Karpas-422 (cell line): ENCODE data around the gene MUC12. TPM values are rescaled to one million over a fixed set of nuclear protein-coding genes. Genes with fewer than 3 reads are reported as not detected.

ENCODE experiments used
- DNase-seq: peaks from one replicate; pipeline ENCODE4 v3.0.0-alpha.2; 2015
- H2AFZ ChIP-seq: fragments of 200-600 bp; sonication (generic); 2 replicates; pipeline ENCODE4 v1.6.1; 2014; ENCODE audit warnings: antibody characterized with exemption, low read length, mixed read lengths
- H3K27ac ChIP-seq: fragments of 200-600 bp; sonication (generic); 2 replicates; pipeline ENCODE4 v1.5.1; 2014; ENCODE audit warnings: mild to moderate bottlenecking, low read length, moderate library complexity
- H3K27me3 ChIP-seq: fragments of 200-600 bp; sonication (generic); 2 replicates; pipeline ENCODE4 v1.6.1; 2014; ENCODE audit warnings: low read length, mixed read lengths
- H3K36me3 ChIP-seq: fragments of 200-600 bp; sonication (generic); 2 replicates; pipeline ENCODE4 v1.6.1; 2014; ENCODE audit warnings: low read length, mixed read lengths; ENCODE audit not compliant: insufficient read depth
- H3K4me1 ChIP-seq: fragments of 200-600 bp; sonication (generic); 2 replicates; pipeline ENCODE4 v1.6.1; 2014; ENCODE audit warnings: mild to moderate bottlenecking, low read length, mixed read lengths
- H3K4me2 ChIP-seq: fragments of 200-600 bp; sonication (generic); 2 replicates; pipeline ENCODE4 v1.6.1; 2014; ENCODE audit warnings: low read length, low read depth, mild to moderate bottlenecking; ENCODE audit not compliant: poor library complexity, severe bottlenecking
- H3K4me3 ChIP-seq: fragments of 200-600 bp; sonication (generic); 2 replicates; pipeline ENCODE4 v1.5.1; 2014; ENCODE audit warnings: mild to moderate bottlenecking, antibody characterized with exemption, low read length, mixed read lengths
- H3K79me2 ChIP-seq: fragments of 200-600 bp; sonication (generic); 2 replicates; pipeline ENCODE4 v1.6.1; 2014; ENCODE audit warnings: mild to moderate bottlenecking, low read length, mixed read lengths
- H3K9ac ChIP-seq: fragments of 200-600 bp; sonication (generic); 2 replicates; pipeline ENCODE4 v1.6.0; 2014; ENCODE audit warnings: low read length
- H3K9me2 ChIP-seq: fragments of 200-600 bp; sonication (generic), shearing (Covaris generic); replicated peaks from 2 replicates; pipeline ENCODE4 v1.6.0; 2014; ENCODE audit warnings: mild to moderate bottlenecking, low read length, moderate library complexity; ENCODE audit not compliant: insufficient read depth
- H3K9me3 ChIP-seq: fragments of 300-700, 200-600 bp; sonication (generic); 2 replicates; pipeline ENCODE4 v1.6.1; 2014; ENCODE audit warnings: low read length, mixed read lengths
- H4K20me1 ChIP-seq: fragments of 200-600 bp; sonication (generic); 2 replicates; pipeline ENCODE4 v1.6.1; 2014; ENCODE audit warnings: mild to moderate bottlenecking, antibody characterized with exemption, low read length, low read depth; ENCODE audit not compliant: insufficient read depth
- total RNA-seq: library from RNA; depleted of rRNA; stranded (reverse); fragments of >200 nt; shearing (Covaris generic); gene quantifications from 2 replicates; pipeline ENCODE4 v1.2.3, GENCODE V29; 2014; ENCODE audit warnings: low replicate concordance

The MUC12 gene
- total RNA-seq, 1 experiment from 2014 or later, result not detected

GRCh38 chr7:100951172-100951571 is 18.2 kb upstream of the MUC12 start:
- no peak for DNase-seq
- Histone ChIP-seq H3K4me2 (no peak overlapping the region), H3K9ac (no peak overlapping the region), H2AFZ (no peak overlapping the region), H3K9me3 (no peaks in the 10 kb centered on the region), H4K20me1 (no peaks in the 10 kb centered on the region), H3K4me3 (no peak overlapping the region), H3K9me2 (no peaks in the 10 kb centered on the region), H3K36me3 (no peaks in the 10 kb centered on the region), H3K27me3 (peaks cover 4% of the 10 kb centered on the region; the same call in 1 of the 2 replicates), H3K4me1 (peaks cover 4% of the 10 kb centered on the region; the same call in 1 of the 2 replicates), H3K27ac (no peak overlapping the region), H3K79me2 (no peaks in the 10 kb centered on the region)

GRCh38 chr7:100951888-100952560 is 17.3 kb upstream of the MUC12 start:
- no peaks in the 10 kb centered on the region for H3K9me2 ChIP-seq

GRCh38 chr7:100952641-100953040 is 16.7 kb upstream of the MUC12 start:
- Histone ChIP-seq H3K79me2 (no peaks in the 10 kb centered on the region), H3K4me1 (no peaks in the 10 kb centered on the region), H2AFZ (no peak overlapping the region), H4K20me1 (no peaks in the 10 kb centered on the region), H3K9me2 (no peaks in the 10 kb centered on the region), H3K9me3 (no peaks in the 10 kb centered on the region), H3K4me2 (no peak overlapping the region), H3K27me3 (peaks cover 4% of the 10 kb centered on the region; the same call in 1 of the 2 replicates), H3K9ac (no peak overlapping the region), H3K4me3 (no peak overlapping the region), H3K27ac (no peak overlapping the region), H3K36me3 (no peaks in the 10 kb centered on the region)
- DNase-seq, result no peak

More at GRCh38 chr7:100951888-100952560, 17.3 kb upstream of the MUC12 start:
- Histone ChIP-seq H3K4me3 (no peak overlapping the region), H3K27me3 (peaks cover 4% of the 10 kb centered on the region; the same call in 1 of the 2 replicates), H3K9me3 (no peaks in the 10 kb centered on the region), H3K4me2 (no peak overlapping the region), H2AFZ (no peak overlapping the region), H3K79me2 (no peaks in the 10 kb centered on the region), H3K4me1 (peaks cover under 1% of the 10 kb centered on the region; the same call in 1 of the 2 replicates), H3K27ac (no peak overlapping the region), H3K36me3 (no peaks in the 10 kb centered on the region), H4K20me1 (no peaks in the 10 kb centered on the region), H3K9ac (no peak overlapping the region)
- no peak for DNase-seq

DNA sequence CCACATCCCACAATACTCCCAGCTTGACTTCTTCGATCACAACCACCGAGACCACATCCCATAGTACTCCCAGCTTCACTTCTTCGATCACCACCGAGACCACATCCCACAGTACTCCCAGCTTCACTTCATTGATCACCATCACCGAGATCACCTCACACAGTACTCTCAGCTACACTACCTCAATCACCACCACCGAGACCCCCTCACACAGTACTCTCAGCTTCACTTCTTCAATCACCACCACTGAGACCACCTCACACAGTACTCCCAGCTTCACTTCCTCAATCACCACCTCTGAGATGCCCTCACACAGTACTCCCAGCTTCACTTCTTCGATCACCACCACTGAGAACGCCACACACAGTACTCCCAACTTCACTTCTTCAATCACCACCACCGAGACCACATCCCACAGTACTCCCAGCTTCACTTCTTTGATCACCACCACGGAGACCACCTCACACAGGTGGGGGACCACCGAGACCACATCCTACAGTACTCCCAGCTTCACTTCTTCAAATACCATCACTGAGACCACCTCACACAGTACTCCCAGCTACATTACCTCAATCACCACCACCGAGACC is 11.4 kb upstream of the MUC12 start:
- Histone ChIP-seq H3K9me2 (no peaks in the 10 kb centered on the region), H3K9me3 (0 out of 2 replicates have a peak, but pooled peaks cover 4% of the 10 kb centered on the region), H3K27ac (no peak overlapping the region), H3K36me3 (no peaks in the 10 kb centered on the region), H3K9ac (no peak overlapping the region), H3K27me3 (no peaks in the 10 kb centered on the region), H3K79me2 (no peaks in the 10 kb centered on the region), H4K20me1 (no peaks in the 10 kb centered on the region), H3K4me3 (no peak overlapping the region), H2AFZ (no peak overlapping the region), H3K4me2 (no peak overlapping the region), H3K4me1 (no peaks in the 10 kb centered on the region)
- no peak for DNase-seq

DNA sequence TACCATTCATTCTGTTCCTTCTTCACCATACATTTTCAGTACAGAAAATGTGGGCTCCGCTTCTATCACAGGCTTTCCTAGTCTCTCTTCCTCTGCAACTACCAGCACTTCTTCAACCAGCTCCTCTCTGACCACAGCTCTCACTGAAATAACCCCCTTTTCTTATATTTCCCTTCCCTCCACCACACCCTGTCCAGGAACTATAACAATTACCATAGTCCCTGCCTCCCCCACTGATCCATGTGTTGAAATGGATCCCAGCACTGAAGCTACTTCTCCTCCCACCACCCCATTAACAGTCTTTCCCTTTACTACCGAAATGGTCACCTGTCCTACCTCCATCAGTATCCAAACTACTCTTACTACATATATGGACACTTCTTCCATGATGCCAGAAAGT is 9.5 kb upstream of the MUC12 start:
- DNase-seq, result no peak
- Histone ChIP-seq H4K20me1 (no peaks in the 10 kb centered on the region), H3K27ac (no peak overlapping the region), H3K36me3 (no peaks in the 10 kb centered on the region), H3K4me3 (no peak overlapping the region), H3K27me3 (no peaks in the 10 kb centered on the region), H3K79me2 (no peaks in the 10 kb centered on the region), H3K4me2 (no peak overlapping the region), H3K9me2 (no peaks in the 10 kb centered on the region), H3K9ac (no peak overlapping the region), H3K4me1 (no peaks in the 10 kb centered on the region), H2AFZ (no peak overlapping the region), H3K9me3 (0 out of 2 replicates have a peak, but pooled peaks cover 4% of the 10 kb centered on the region)

DNA sequence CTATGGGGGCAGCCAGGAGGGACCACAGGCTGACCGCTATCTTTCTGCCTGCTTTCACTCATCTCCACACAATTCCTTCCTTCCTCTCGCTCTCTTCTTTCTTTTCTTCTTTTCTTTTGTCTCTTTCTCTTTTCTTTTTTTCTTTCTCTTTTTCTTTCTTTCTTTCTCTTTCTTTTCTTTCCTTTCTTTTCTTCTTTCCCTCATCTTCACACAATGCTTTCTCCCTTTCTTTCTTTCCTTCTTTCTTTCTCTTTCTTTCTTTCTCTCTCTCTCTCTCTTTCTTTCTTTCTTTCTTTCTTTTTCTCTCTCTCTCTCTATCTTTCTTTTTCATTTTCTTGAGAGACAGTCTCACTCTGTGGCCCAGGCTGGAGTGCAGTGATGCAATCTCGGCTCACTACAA is 6.8 kb upstream of the MUC12 start:
- Histone ChIP-seq H3K36me3 (no peaks in the 10 kb centered on the region), H3K27me3 (no peaks in the 10 kb centered on the region), H3K9me3 (0 out of 2 replicates have a peak, but pooled peaks cover 4% of the 10 kb centered on the region)

GRCh38 chr7:100963386-100963785 is 6.0 kb upstream of the MUC12 start:
- no peaks in the 10 kb centered on the region for H3K9me3 ChIP-seq
- no peaks in the 10 kb centered on the region for H3K27me3 ChIP-seq
- no peaks in the 10 kb centered on the region for H4K20me1 ChIP-seq
- H3K79me2 ChIP-seq, result no peaks in the 10 kb centered on the region
- H3K4me3 ChIP-seq, result no peak overlapping the region
- no peak overlapping the region for H3K27ac ChIP-seq
- H2AFZ ChIP-seq, result no peak overlapping the region
- no peak for DNase-seq
- H3K9me2 ChIP-seq, result no peaks in the 10 kb centered on the region
- H3K36me3 ChIP-seq, result no peaks in the 10 kb centered on the region
- no peak overlapping the region for H3K4me2 ChIP-seq
- no peak overlapping the region for H3K9ac ChIP-seq
- H3K4me1 ChIP-seq, result no peaks in the 10 kb centered on the region

More for the DNA sequence above, 6.8 kb upstream of the MUC12 start:
- H4K20me1 ChIP-seq, result no peaks in the 10 kb centered on the region
- H3K79me2 ChIP-seq, result no peaks in the 10 kb centered on the region
- H3K9ac ChIP-seq, result no peak overlapping the region
- H3K27ac ChIP-seq, result no peak overlapping the region
- H3K9me2 ChIP-seq, result no peaks in the 10 kb centered on the region
- H2AFZ ChIP-seq, result no peak overlapping the region
- H3K4me1 ChIP-seq, result no peaks in the 10 kb centered on the region
- no peak for DNase-seq
- no peak overlapping the region for H3K4me3 ChIP-seq
- H3K4me2 ChIP-seq, result no peak overlapping the region

DNA sequence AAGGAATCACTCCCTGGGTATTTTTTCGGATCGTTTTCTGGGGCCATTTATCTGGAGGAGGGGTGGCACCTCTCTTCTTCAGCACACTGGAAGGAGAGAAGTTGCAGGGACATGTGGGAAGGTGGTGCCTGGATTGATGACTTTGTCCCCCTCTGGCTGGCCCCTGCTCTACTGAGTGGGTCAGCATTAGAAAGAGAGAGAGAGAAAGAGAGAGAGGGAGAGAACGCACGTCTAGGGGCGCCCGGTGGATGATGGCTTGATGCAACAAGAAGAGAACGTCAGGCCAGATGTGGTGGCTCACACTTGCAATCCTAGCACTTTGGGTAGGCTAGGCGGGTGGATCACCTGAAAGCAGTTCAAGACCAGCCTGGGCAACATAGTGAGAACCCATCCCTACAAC is 5.5 kb upstream of the MUC12 start:
- H3K4me3 ChIP-seq, result no peak overlapping the region
- no peaks in the 10 kb centered on the region for H3K4me1 ChIP-seq
- no peaks in the 10 kb centered on the region for H3K36me3 ChIP-seq
- no peaks in the 10 kb centered on the region for H4K20me1 ChIP-seq
- H3K27ac ChIP-seq, result no peak overlapping the region
- H3K9me2 ChIP-seq, result no peaks in the 10 kb centered on the region
- no peaks in the 10 kb centered on the region for H3K27me3 ChIP-seq
- no peak overlapping the region for H3K9ac ChIP-seq
- H3K79me2 ChIP-seq, result no peaks in the 10 kb centered on the region
- H3K4me2 ChIP-seq, result no peak overlapping the region
- DNase-seq, result no peak
- no peak overlapping the region for H2AFZ ChIP-seq
- no peaks in the 10 kb centered on the region for H3K9me3 ChIP-seq
